OCI-LY7 (cell line): Measurements from ENCODE around the gene SCUBE3. TPM values are rescaled to one million over a fixed set of nuclear protein-coding genes. Genes with fewer than 3 reads are reported as not detected.

Experiments used
- BruUV-seq: library from RNA; stranded (reverse); fragments of 400-500 nt; replicated peaks from 2 replicates; lab custom pipeline; 2021; lab: Mats Ljungman, UMichigan
- CTCF ChIA-PET: fragments of 300-600 bp; sonication (Branson Sonifier 250); formaldehyde crosslinking; loops from one replicate; lab custom pipeline; 2022; ENCODE audit warnings: antibody characterized with exemption; ENCODE audit not compliant: unreplicated experiment; lab: Charles Lee
- POLR2A ChIA-PET: fragments of 300-600 bp; sonication (Branson Sonifier 250); formaldehyde crosslinking; loops from one replicate; lab custom pipeline; 2022; ENCODE audit warnings: antibody characterized with exemption; lab: Charles Lee
- DNase-seq: peaks from one replicate; pipeline ENCODE4 v3.0.0-alpha.2; 2015; ENCODE audit warnings: low spot score
- H2AFZ ChIP-seq: fragments of 200-600 bp; sonication (generic), shearing (Covaris generic); 2 replicates; pipeline ENCODE4 v1.6.1; 2014; ENCODE audit warnings: mild to moderate bottlenecking, antibody characterized with exemption, low read length, moderate library complexity
- H3K27ac ChIP-seq: fragments of 200-600 bp; sonication (generic); 2 replicates; pipeline ENCODE4 v1.5.1; 2014; ENCODE audit warnings: mixed run types, low read depth, mild to moderate bottlenecking, moderate library complexity, low read length, inconsistent platforms; ENCODE audit not compliant: poor library complexity, severe bottlenecking
- H3K36me3 ChIP-seq: fragments of 200-600 bp; sonication (generic); 2 replicates; pipeline ENCODE4 v1.6.1; 2014; ENCODE audit warnings: mild to moderate bottlenecking, antibody characterized with exemption, low read length, moderate library complexity, mixed read lengths; ENCODE audit not compliant: insufficient read depth
- H3K4me1 ChIP-seq: fragments of 200-600 bp; sonication (generic); 2 replicates; pipeline ENCODE4 v1.5.1; 2014; ENCODE audit warnings: mild to moderate bottlenecking, low read length; ENCODE audit not compliant: insufficient read depth, poor library complexity, severe bottlenecking
- H3K4me2 ChIP-seq: fragments of 200-600 bp; sonication (generic); 2 replicates; pipeline ENCODE4 v1.6.1; 2014; ENCODE audit warnings: mild to moderate bottlenecking, low read length
- H3K4me3 ChIP-seq: fragments of 200-600 bp; sonication (generic); 2 replicates; pipeline ENCODE4 v1.5.1; 2014; ENCODE audit warnings: mild to moderate bottlenecking, low read depth, low read length; ENCODE audit not compliant: poor library complexity, severe bottlenecking
- H3K79me2 ChIP-seq: fragments of 200-600 bp; sonication (generic); 2 replicates; pipeline ENCODE4 v1.6.1; 2016; ENCODE audit warnings: low read depth, mild to moderate bottlenecking, low read length, moderate library complexity, mixed read lengths; ENCODE audit not compliant: insufficient read depth
- H3K9me2 ChIP-seq: fragments of 200-600 bp; sonication (generic); 2 replicates; pipeline ENCODE4 v1.6.1; 2016; ENCODE audit warnings: mild to moderate bottlenecking, low read length, mixed read lengths; ENCODE audit not compliant: insufficient read depth
- H3K9me3 ChIP-seq: fragments of 200-600 bp; sonication (generic); 2 replicates; pipeline ENCODE4 v1.6.1; 2014; ENCODE audit warnings: mild to moderate bottlenecking, mixed run types, low read length, mixed read lengths
- H4K20me1 ChIP-seq: fragments of 200-600 bp; sonication (generic); 2 replicates; pipeline ENCODE4 v1.6.1; 2014; ENCODE audit warnings: mild to moderate bottlenecking, antibody characterized with exemption, low read length, moderate library complexity, mixed read lengths; ENCODE audit not compliant: insufficient read depth
- CTCF ChIP-seq: fragments of 200-600 bp; sonication (generic); conservative IDR thresholded peaks from 2 replicates; pipeline ENCODE4 v1.5.1; 2014; ENCODE audit warnings: mild to moderate bottlenecking, antibody characterized with exemption, low read length, moderate library complexity, mixed read lengths
- EZH2phosphoT487 ChIP-seq: fragments of 200-600 bp; sonication (generic); IDR thresholded peaks from 2 replicates; pipeline ENCODE4 v1.6.1; 2018; ENCODE audit warnings: low read depth, borderline replicate concordance, mild to moderate bottlenecking, mixed run types, antibody characterized with exemption, low read length, moderate library complexity, mixed read lengths
- intact Hi-C: fragments of 100-400 bp; cut with micrococcal nuclease; formaldehyde crosslinking; loops from one replicate; pipeline ENCODE4 v1.10.0; 2022; ENCODE audit not compliant: unreplicated experiment
- total RNA-seq, 2 experiments: library from RNA; depleted of rRNA in 1 of 2; stranded (reverse); fragments of >200 nt in 1 of 2; shearing (Covaris generic) in 1 of 2; gene quantifications; 2 replicates each; pipeline ENCODE4 v1.2.3, GENCODE V29; 2014 to 2022

Gene SCUBE3
- total RNA-seq, 2 experiments from 2014 or later, result not detected

GRCh38 chr6:35183281-35183680 is 30.5 kb upstream of the SCUBE3 start:
- POLR2A ChIA-PET, result no interaction called here
- no TSS peak for BruUV-seq
- no peak for TF ChIP-seq CTCF
- TF ChIP-seq EZH2phosphoT487, result no peak

GRCh38 chr6:35183935-35184334 is 29.8 kb upstream of the SCUBE3 start:
- no peak overlapping the region for H3K4me2 ChIP-seq
- no peaks in the 10 kb centered on the region for H3K36me3 ChIP-seq
- no peaks in the 10 kb centered on the region for H3K79me2 ChIP-seq
- CTCF ChIA-PET, result no interaction called here
- no peak for DNase-seq
- H3K4me3 ChIP-seq, result no peak overlapping the region
- no peaks in the 10 kb centered on the region for H3K4me1 ChIP-seq
- no peak overlapping the region for H2AFZ ChIP-seq
- POLR2A ChIA-PET, result interaction anchor here (0.6 kb wide), 1 partner anchor 974 kb away, joined by 3 read pairs; no protein-coding TSS in a partner anchor
- no peaks in the 10 kb centered on the region for H3K9me2 ChIP-seq
- H3K27ac ChIP-seq, result no peak overlapping the region
- BruUV-seq, result no TSS peak
- no peaks in the 10 kb centered on the region for H3K9me3 ChIP-seq
- no peaks in the 10 kb centered on the region for H4K20me1 ChIP-seq
- TF ChIP-seq EZH2phosphoT487 (no peak), CTCF (no peak)
- intact Hi-C loops, result no loop called here

More at GRCh38 chr6:35183281-35183680, 30.5 kb upstream of the SCUBE3 start:
- no peak overlapping the region for H3K27ac ChIP-seq
- no peak overlapping the region for H3K4me3 ChIP-seq
- no peaks in the 10 kb centered on the region for H3K9me3 ChIP-seq
- H3K79me2 ChIP-seq, result no peaks in the 10 kb centered on the region
- no peak for DNase-seq
- H3K9me2 ChIP-seq, result no peaks in the 10 kb centered on the region
- no peak overlapping the region for H3K4me2 ChIP-seq
- H2AFZ ChIP-seq, result no peak overlapping the region
- no peaks in the 10 kb centered on the region for H3K4me1 ChIP-seq
- H4K20me1 ChIP-seq, result no peaks in the 10 kb centered on the region
- H3K36me3 ChIP-seq, result no peaks in the 10 kb centered on the region
- intact Hi-C loops, result no loop called here
- CTCF ChIA-PET, result no interaction called here

GRCh38 chr6:35184580-35185301 is 29.0 kb upstream of the SCUBE3 start:
- CTCF ChIA-PET, result no interaction called here
- DNase-seq, result no peak
- no TSS peak for BruUV-seq
- Histone ChIP-seq H3K9me2 (no peaks in the 10 kb centered on the region), H3K36me3 (no peaks in the 10 kb centered on the region), H3K4me1 (no peaks in the 10 kb centered on the region), H3K9me3 (no peaks in the 10 kb centered on the region), H3K4me2 (no peak overlapping the region), H3K27ac (no peak overlapping the region), H4K20me1 (no peaks in the 10 kb centered on the region), H2AFZ (no peak overlapping the region), H3K79me2 (no peaks in the 10 kb centered on the region), H3K4me3 (no peak overlapping the region)
- intact Hi-C loops, result no loop called here
- TF ChIP-seq CTCF, result no peak
- TF ChIP-seq EZH2phosphoT487, result no peak
- POLR2A ChIA-PET, result interaction anchor here (0.6 kb wide), 1 partner anchor 33 kb away, joined by 5 read pairs; no protein-coding TSS in a partner anchor
